Thoracic aorta (tissue), 2 donors: Measurements from ENCODE around the gene SART3. TPM values are rescaled to one million over a fixed set of nuclear protein-coding genes. Genes with fewer than 3 reads are reported as not detected.
"Not testable (repeated sequence)": the region's sequence is repeated elsewhere in the genome, so short reads cannot be mapped to it uniquely, and the experiment has no call there.

Experiments
- ATAC-seq: fragments of 150-250 bp; one replicate; pipeline ENCODE4 v1.8.0; 2017; ENCODE audit warnings: low read depth; ENCODE audit not compliant: insufficient number of reproducible peaks, low FRiP score
- DNase-seq: peaks from one replicate; pipeline ENCODE4 v3.0.0-alpha.2; 2020; ENCODE audit warnings: low spot score
- H3K27ac ChIP-seq, 2 donors: fragments of 200-600 bp; sonication (generic); 1 replicate in 1 of 2; 2 replicates in 1 of 2; pipeline ENCODE4 v1.5.1; 2016; ENCODE audit warnings: mild to moderate bottlenecking in 2 of 2, moderate library complexity in 2 of 2
- H3K27me3 ChIP-seq: fragments of 200-600 bp; sonication (generic); replicated peaks from 2 replicates; pipeline ENCODE4 v1.6.0; 2016; ENCODE audit warnings: mild to moderate bottlenecking; ENCODE audit not compliant: insufficient read depth
- H3K36me3 ChIP-seq: fragments of 200-600 bp; sonication (generic); one replicate; pipeline ENCODE4 v1.5.1; 2016
- H3K4me1 ChIP-seq, 2 donors: fragments of 200-600 bp; sonication (generic); 1 replicate in 1 of 2; 2 replicates in 1 of 2; pipeline versions ENCODE4 v1.5.1 to v1.6.0; 2016; ENCODE audit warnings: low read depth in 2 of 2, mild to moderate bottlenecking in 1 of 2; ENCODE audit not compliant: control insufficient read depth in 1 of 2
- H3K4me3 ChIP-seq: fragments of 200-600 bp; sonication (generic); 2 replicates; pipeline ENCODE4 v1.5.1; 2016; ENCODE audit warnings: mild to moderate bottlenecking
- H3K9me3 ChIP-seq: fragments of 200-600 bp; sonication (generic); 2 replicates; pipeline ENCODE4 v1.5.1; 2016
- CTCF ChIP-seq: fragments of 200-600 bp; sonication (generic); IDR thresholded peaks from one replicate; pipeline ENCODE4 v1.5.1; 2019; ENCODE audit warnings: antibody characterized with exemption
- total RNA-seq, 2 donors: library from RNA; depleted of rRNA; stranded (reverse); fragments of >200 nt; gene quantifications; one replicate each; pipeline versions ENCODE4 v1.1.0 to v1.2.3, GENCODE V29; 2016

Gene SART3
- total RNA-seq, 2 donors from 2014 or later, result 52.1 to 94.0 TPM

- no peak overlapping the region for H3K4me3 ChIP-seq
- H3K27ac ChIP-seq, result no peak overlapping the region
- ATAC-seq (no peak), DNase-seq (no peak)
- no peaks in the 10 kb centered on the region for H3K9me3 ChIP-seq
- TF ChIP-seq CTCF, result no peak
- H3K27me3 ChIP-seq, result no peaks in the 10 kb centered on the region
- H3K4me1 ChIP-seq, result no peaks in the 10 kb centered on the region
- H3K36me3 ChIP-seq, result no peaks in the 10 kb centered on the region
Measured at GRCh38 chr12:108577458-108577857, 16.5 kb upstream of the SART3 start.

GRCh38 chr12:108576660-108577234, 15.8 kb upstream of the SART3 start:
- Histone ChIP-seq H3K4me1 (no peaks in the 10 kb centered on the region), H3K9me3 (no peaks in the 10 kb centered on the region), H3K36me3 (no peaks in the 10 kb centered on the region), H3K27me3 (no peaks in the 10 kb centered on the region), H3K27ac (no peak overlapping the region), H3K4me3 (no peak overlapping the region)
- ATAC-seq (no peak), DNase-seq (no peak)
- no peak for TF ChIP-seq CTCF

- ATAC-seq (no peak), DNase-seq (no peak)
- no peak overlapping the region for H3K4me3 ChIP-seq
- no peaks in the 10 kb centered on the region for H3K36me3 ChIP-seq
- H3K27ac ChIP-seq, result no peak overlapping the region
- no peak for TF ChIP-seq CTCF
- H3K27me3 ChIP-seq, result no peaks in the 10 kb centered on the region
- no peaks in the 10 kb centered on the region for H3K9me3 ChIP-seq
- no peaks in the 10 kb centered on the region for H3K4me1 ChIP-seq
Measured at GRCh38 chr12:108575199-108575912, 14.4 kb upstream of the SART3 start.

GRCh38 chr12:108574276-108574675, 13.3 kb upstream of the SART3 start:
- not testable (repeated sequence) for H3K4me1 ChIP-seq, H3K4me3 ChIP-seq, ATAC-seq, H3K36me3 ChIP-seq, DNase-seq, H3K27ac ChIP-seq, H3K9me3 ChIP-seq, H3K27me3 ChIP-seq

- no peaks in the 10 kb centered on the region for H3K4me1 ChIP-seq
- TF ChIP-seq CTCF, result no peak
- no peak for ATAC-seq
Measured at GRCh38 chr12:108573317-108573716, 12.3 kb upstream of the SART3 start.

More at GRCh38 chr12:108573317-108573716, 12.3 kb upstream of the SART3 start:
- no peak overlapping the region for H3K4me3 ChIP-seq
- DNase-seq, result no peak
- H3K27ac ChIP-seq, result no peak overlapping the region
- H3K36me3 ChIP-seq, result peaks cover 5% of the 10 kb centered on the region
- no peaks in the 10 kb centered on the region for H3K9me3 ChIP-seq
- H3K27me3 ChIP-seq, result no peaks in the 10 kb centered on the region
